Astrocyte (in vitro differentiated cells and primary cell): ENCODE measurements around the gene NIPSNAP2. TPM values are rescaled to one million over a fixed set of nuclear protein-coding genes. Genes with fewer than 3 reads are reported as not detected.
A peak's percentile ranks its signal among the peaks of the same experiment; 100 is the strongest.
"Not testable (repeated sequence)": the region's sequence is repeated elsewhere in the genome, so short reads cannot be mapped to it uniquely, and the experiment has no call there.

Experiments used
- DNase-seq: peaks from one replicate; pipeline ENCODE4 v3.0.0-alpha.2; 2010; ENCODE audit warnings: low read depth
- FAIRE-seq: peaks from 2 replicates; lab custom pipeline; 2011; peaks lifted over from hg19 to GRCh38; lab: Jason Lieb, UNC
- H2AFZ ChIP-seq: 2 replicates; pipeline ENCODE4 v1.6.0; 2012; ENCODE audit warnings: low read depth, low read length, inconsistent platforms
- H3K27ac ChIP-seq: 2 replicates; pipeline ENCODE4 v1.5.1; 2011; ENCODE audit warnings: low read depth, low read length, inconsistent platforms
- H3K27me3 ChIP-seq: 2 replicates; pipeline ENCODE4 v1.6.0; 2011; ENCODE audit warnings: low read length, inconsistent platforms; ENCODE audit not compliant: insufficient read depth
- H3K36me3 ChIP-seq: 2 replicates; pipeline ENCODE4 v1.5.1; 2011; ENCODE audit warnings: low read length, inconsistent platforms; ENCODE audit not compliant: insufficient read depth
- H3K4me1 ChIP-seq: 2 replicates; pipeline ENCODE4 v1.5.1; 2011; ENCODE audit warnings: low read length, inconsistent platforms; ENCODE audit not compliant: insufficient read depth
- H3K4me2 ChIP-seq: 2 replicates; pipeline ENCODE4 v1.6.0; 2012; ENCODE audit warnings: low read length, inconsistent platforms
- H3K4me3 ChIP-seq: 2 replicates; pipeline ENCODE4 v1.5.1; 2011; ENCODE audit warnings: low read depth, mild to moderate bottlenecking, low read length, inconsistent platforms; ENCODE audit not compliant: insufficient read depth
- H3K79me2 ChIP-seq: 2 replicates; pipeline ENCODE4 v1.6.0; 2012; ENCODE audit warnings: mild to moderate bottlenecking, low read length, inconsistent platforms; ENCODE audit not compliant: insufficient read depth
- H3K9ac ChIP-seq: 2 replicates; pipeline ENCODE4 v1.6.0; 2012; ENCODE audit warnings: mild to moderate bottlenecking, low read length, inconsistent platforms
- H3K9me3 ChIP-seq: 2 replicates; pipeline ENCODE4 v1.5.1; 2012; ENCODE audit warnings: low read depth, mild to moderate bottlenecking, low read length, inconsistent platforms; ENCODE audit not compliant: insufficient read depth
- H4K20me1 ChIP-seq: 2 replicates; pipeline ENCODE4 v1.6.0; 2012; ENCODE audit warnings: low read length, inconsistent platforms; ENCODE audit not compliant: insufficient read depth
- H3K27ac Mint-ChIP-seq: one replicate; pipeline ENCODE4 v1.8.0; 2021; ENCODE audit warnings: mild to moderate bottlenecking, mixed read lengths; ENCODE audit not compliant: unreplicated experiment
- H3K27me3 Mint-ChIP-seq: one replicate; pipeline ENCODE4 v1.8.0; 2021; ENCODE audit warnings: low read depth, mixed read lengths; ENCODE audit not compliant: unreplicated experiment
- H3K36me3 Mint-ChIP-seq: one replicate; pipeline ENCODE4 v1.8.0; 2021; ENCODE audit warnings: low read depth, mixed read lengths; ENCODE audit not compliant: unreplicated experiment
- H3K4me1 Mint-ChIP-seq: one replicate; pipeline ENCODE4 v1.8.0; 2021; ENCODE audit warnings: low read depth, mixed read lengths; ENCODE audit not compliant: unreplicated experiment
- H3K4me3 Mint-ChIP-seq: one replicate; pipeline ENCODE4 v1.8.0; 2021; ENCODE audit warnings: mild to moderate bottlenecking, moderate library complexity, mixed read lengths; ENCODE audit not compliant: unreplicated experiment
- H3K9me3 Mint-ChIP-seq: one replicate; pipeline ENCODE4 v1.8.0; 2021; ENCODE audit warnings: mild to moderate bottlenecking, mixed read lengths; ENCODE audit not compliant: unreplicated experiment
- EZH2 ChIP-seq: IDR thresholded peaks from 2 replicates; pipeline ENCODE4 v1.6.1; 2012; ENCODE audit warnings: mild to moderate bottlenecking, low read length, inconsistent platforms; ENCODE audit not compliant: insufficient read depth
- total RNA-seq: library from RNA; stranded (reverse); gene quantifications from 2 replicates; pipeline ENCODE4 v1.2.1, GENCODE V29; 2021
- TF ChIP-seq, protein P1 (sequence below): IDR thresholded peaks from 2 replicates; pipeline ENCODE4 v1.5.1; 2011; ENCODE audit warnings: low read depth, mild to moderate bottlenecking, inconsistent platforms, low read length, moderate library complexity; ENCODE audit not compliant: insufficient read depth

NIPSNAP2 gene
- total RNA-seq, 1 donor from 2014 or later, result 33.2 TPM

DNA sequence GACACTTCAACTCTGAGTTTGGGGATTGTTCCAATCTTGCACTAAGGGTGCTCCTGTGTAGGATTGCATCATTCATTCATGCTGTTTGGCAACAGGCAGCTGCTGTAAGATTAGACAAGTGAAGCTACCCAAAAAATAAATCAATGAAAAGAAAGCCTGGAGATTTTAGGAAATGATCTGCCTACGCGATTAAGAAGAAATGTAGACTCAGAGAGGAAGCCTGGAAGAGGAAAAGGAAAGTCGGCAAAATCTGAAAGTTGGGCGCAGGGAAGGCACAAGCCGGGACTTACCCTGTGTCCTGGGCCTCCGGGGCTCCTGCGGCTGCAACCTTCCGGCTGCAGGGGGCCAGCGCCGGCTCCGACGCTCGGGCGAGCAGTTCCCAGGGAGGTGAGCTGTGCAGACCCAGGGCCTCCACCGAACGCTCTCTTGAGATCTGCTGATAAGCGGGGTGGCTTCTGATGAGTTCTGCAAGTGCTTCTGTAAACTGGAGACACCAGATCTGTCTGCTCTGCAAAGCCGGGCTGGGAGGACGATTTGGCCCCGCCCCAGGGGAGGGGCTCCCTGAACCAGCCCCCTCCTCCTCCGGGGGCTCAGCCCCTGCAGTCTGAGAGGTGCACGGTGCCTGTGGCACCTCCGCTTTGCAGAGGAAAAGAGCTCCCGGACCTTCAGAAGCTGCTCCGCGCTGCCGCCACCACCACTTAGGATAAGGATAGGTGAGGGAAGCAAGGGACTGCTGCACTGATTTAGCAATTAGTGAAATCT, 69.5 kb downstream of the NIPSNAP2 start:
- DNase-seq (peak; percentile 56), FAIRE-seq (no peak)
- no peaks in the 10 kb centered on the region for H4K20me1 ChIP-seq
- Mint-ChIP-seq H3K4me3 (peak overlapping the region; percentile 96), H3K36me3 (peaks cover 6% of the 10 kb centered on the region), H3K9me3 (no peaks in the 10 kb centered on the region), H3K27ac (peak overlapping the region; percentile 83), H3K4me1 (peaks cover 14% of the 10 kb centered on the region), H3K27me3 (no peaks in the 10 kb centered on the region)
- no peaks in the 10 kb centered on the region for H3K27me3 ChIP-seq
- H3K4me3 ChIP-seq, result peak overlapping the region; percentile 76
- peak overlapping the region; percentile 38 for H3K27ac ChIP-seq
- peak overlapping the region; percentile 87 for H2AFZ ChIP-seq
- H3K4me1 ChIP-seq, result peaks cover 5% of the 10 kb centered on the region
- H3K79me2 ChIP-seq, result peaks cover 4% of the 10 kb centered on the region
- H3K36me3 ChIP-seq, result no peaks in the 10 kb centered on the region
- H3K9ac ChIP-seq, result peak overlapping the region; percentile 79
- TF ChIP-seq, protein P1, sequence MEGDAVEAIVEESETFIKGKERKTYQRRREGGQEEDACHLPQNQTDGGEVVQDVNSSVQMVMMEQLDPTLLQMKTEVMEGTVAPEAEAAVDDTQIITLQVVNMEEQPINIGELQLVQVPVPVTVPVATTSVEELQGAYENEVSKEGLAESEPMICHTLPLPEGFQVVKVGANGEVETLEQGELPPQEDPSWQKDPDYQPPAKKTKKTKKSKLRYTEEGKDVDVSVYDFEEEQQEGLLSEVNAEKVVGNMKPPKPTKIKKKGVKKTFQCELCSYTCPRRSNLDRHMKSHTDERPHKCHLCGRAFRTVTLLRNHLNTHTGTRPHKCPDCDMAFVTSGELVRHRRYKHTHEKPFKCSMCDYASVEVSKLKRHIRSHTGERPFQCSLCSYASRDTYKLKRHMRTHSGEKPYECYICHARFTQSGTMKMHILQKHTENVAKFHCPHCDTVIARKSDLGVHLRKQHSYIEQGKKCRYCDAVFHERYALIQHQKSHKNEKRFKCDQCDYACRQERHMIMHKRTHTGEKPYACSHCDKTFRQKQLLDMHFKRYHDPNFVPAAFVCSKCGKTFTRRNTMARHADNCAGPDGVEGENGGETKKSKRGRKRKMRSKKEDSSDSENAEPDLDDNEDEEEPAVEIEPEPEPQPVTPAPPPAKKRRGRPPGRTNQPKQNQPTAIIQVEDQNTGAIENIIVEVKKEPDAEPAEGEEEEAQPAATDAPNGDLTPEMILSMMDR, result peak; percentile 12
- TF ChIP-seq EZH2, result no peak
- H3K9me3 ChIP-seq, result no peaks in the 10 kb centered on the region
- peak overlapping the region; percentile 87 for H3K4me2 ChIP-seq

DNA sequence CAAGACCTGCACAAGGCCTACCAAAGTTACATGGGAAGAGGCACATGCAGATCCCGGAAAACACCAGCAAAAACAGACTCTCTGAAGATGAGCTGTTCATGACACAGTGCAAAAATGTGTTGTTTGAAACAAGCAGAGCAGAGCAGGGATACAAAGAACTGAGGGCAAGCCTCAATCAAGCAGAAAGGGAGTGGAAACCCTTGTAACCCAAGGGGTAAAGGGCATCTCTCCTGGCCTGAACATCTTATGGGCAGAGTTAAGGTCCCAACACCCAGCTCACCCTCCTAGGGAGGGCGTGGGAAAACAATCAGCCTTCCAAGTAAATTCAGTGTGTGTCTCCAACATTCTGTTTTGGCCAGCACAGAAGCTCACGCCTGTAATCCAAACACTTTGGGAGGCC, 76.3 kb downstream of the NIPSNAP2 start:
- H3K79me2 ChIP-seq, result no peaks in the 10 kb centered on the region
- Mint-ChIP-seq H3K27me3 (no peaks in the 10 kb centered on the region), H3K9me3 (no peaks in the 10 kb centered on the region), H3K27ac (no peak overlapping the region), H3K4me1 (no peaks in the 10 kb centered on the region), H3K4me3 (no peak overlapping the region), H3K36me3 (no peaks in the 10 kb centered on the region)
- H3K27ac ChIP-seq, result no peak overlapping the region
- FAIRE-seq (no peak), DNase-seq (no peak)
- H3K27me3 ChIP-seq, result no peaks in the 10 kb centered on the region
- H3K4me3 ChIP-seq, result no peak overlapping the region
- H4K20me1 ChIP-seq, result no peaks in the 10 kb centered on the region
- H3K9me3 ChIP-seq, result no peaks in the 10 kb centered on the region
- H3K9ac ChIP-seq, result no peak overlapping the region
- H2AFZ ChIP-seq, result no peak overlapping the region
- no peak overlapping the region for H3K4me2 ChIP-seq
- H3K36me3 ChIP-seq, result no peaks in the 10 kb centered on the region
- H3K4me1 ChIP-seq, result no peaks in the 10 kb centered on the region
- TF ChIP-seq EZH2, result no peak
- TF ChIP-seq, protein P1, result no peak

DNA sequence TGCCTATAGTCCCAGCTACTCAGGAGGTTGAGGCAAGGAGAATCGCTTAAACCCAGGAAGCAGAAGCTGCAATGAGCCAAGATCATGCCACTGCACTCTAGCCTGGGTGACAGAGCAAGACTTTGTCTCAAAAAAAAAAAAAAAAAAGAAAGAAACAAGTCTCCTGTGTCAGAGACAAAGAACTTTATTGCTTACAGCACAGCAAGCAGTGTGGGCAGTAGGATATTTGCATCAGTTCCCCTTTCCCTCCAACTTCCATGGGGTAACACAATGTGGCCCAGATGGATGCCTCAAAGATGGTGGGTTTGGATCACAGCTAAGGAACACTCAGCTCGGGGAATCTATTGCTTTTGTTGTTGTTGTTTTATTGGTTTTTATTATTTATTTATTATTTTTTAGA, 81.4 kb downstream of the NIPSNAP2 start:
- H3K4me2 ChIP-seq, H3K4me3 ChIP-seq, H3K36me3 ChIP-seq, H3K27me3 ChIP-seq, H3K9ac ChIP-seq, DNase-seq, H2AFZ ChIP-seq, H3K9me3 ChIP-seq, H3K36me3 Mint-ChIP-seq, H3K27me3 Mint-ChIP-seq, FAIRE-seq, H4K20me1 ChIP-seq, H3K9me3 Mint-ChIP-seq, H3K4me3 Mint-ChIP-seq, H3K27ac ChIP-seq, H3K27ac Mint-ChIP-seq: not testable (repeated sequence)
- Histone ChIP-seq H3K79me2 (peaks cover 11% of the 10 kb centered on the region), H3K4me1 (peaks cover 11% of the 10 kb centered on the region)
- H3K4me1 Mint-ChIP-seq, result peaks cover 12% of the 10 kb centered on the region
